GDM1 (cell line): Measurements from ENCODE around the gene SRRM4.
"Not testable (repeated sequence)": the region's sequence is repeated elsewhere in the genome, so short reads cannot be mapped to it uniquely, and the experiment has no call there.

Experiments
- DNase-seq: peaks from one replicate; lab custom pipeline; 2025; lab: John Stamatoyannopoulos, UW

The SRRM4 gene

GRCh38 chr12:119008691-119009221 is 27.4 kb downstream of the SRRM4 start:
- DNase-seq, result no peak

- no peak for DNase-seq
Observed at GRCh38 chr12:119011231-119011630, 29.9 kb downstream of the SRRM4 start.

GRCh38 chr12:119012179-119012578 is 30.8 kb downstream of the SRRM4 start:
- no peak for DNase-seq

- DNase-seq, result no peak
Observed at GRCh38 chr12:119013023-119013422, 31.7 kb downstream of the SRRM4 start.

- no peak for DNase-seq
Observed at GRCh38 chr12:119014368-119014767, 33.0 kb downstream of the SRRM4 start.

- no peak for DNase-seq
Observed at GRCh38 chr12:119016715-119017114, 35.4 kb downstream of the SRRM4 start.

- DNase-seq, result no peak
Observed at GRCh38 chr12:119019166-119019565, 37.8 kb downstream of the SRRM4 start.

GRCh38 chr12:119020406-119021360 is 39.3 kb downstream of the SRRM4 start:
- DNase-seq, result no peak

GRCh38 chr12:119024356-119024755 is 43.0 kb downstream of the SRRM4 start:
- no peak for DNase-seq

- no peak for DNase-seq
Observed at GRCh38 chr12:119025786-119026185, 44.4 kb downstream of the SRRM4 start.

GRCh38 chr12:119033332-119033731 is 52.0 kb downstream of the SRRM4 start:
- DNase-seq, result not testable (repeated sequence)

GRCh38 chr12:119036878-119037825 is 55.8 kb downstream of the SRRM4 start:
- DNase-seq, result no peak

- no peak for DNase-seq
Observed at GRCh38 chr12:119044094-119044493, 62.8 kb downstream of the SRRM4 start.

GRCh38 chr12:119047641-119048040 is 66.3 kb downstream of the SRRM4 start:
- DNase-seq, result no peak

- no peak for DNase-seq
Observed at GRCh38 chr12:119050663-119051062, 69.3 kb downstream of the SRRM4 start.

- DNase-seq, result no peak
Observed at GRCh38 chr12:119051474-119051873, 70.1 kb downstream of the SRRM4 start.

GRCh38 chr12:119052001-119052400 is 70.7 kb downstream of the SRRM4 start:
- no peak for DNase-seq

- no peak for DNase-seq
Observed at GRCh38 chr12:119055977-119056376, 74.6 kb downstream of the SRRM4 start.

- peak; percentile 19 for DNase-seq
Observed at GRCh38 chr12:119060847-119061796, 79.8 kb downstream of the SRRM4 start.

GRCh38 chr12:119068129-119068856 is 87.0 kb downstream of the SRRM4 start:
- DNase-seq, result no peak
